Uterus (tissue), 4 donors: ENCODE results near the gene FAM107A. TPM values are rescaled to one million over a fixed set of nuclear protein-coding genes. Genes with fewer than 3 reads are reported as not detected.

ENCODE experiments used
- DNase-seq, 2 donors: peaks; one replicate each; pipeline ENCODE4 v3.0.0-alpha.2; 2019 to 2020
- H3K27ac ChIP-seq, 2 donors: fragments of 200-600 bp; sonication (generic); 1 replicate in 1 of 2; 2 replicates in 1 of 2; pipeline ENCODE4 v1.5.1; 2016 to 2018
- H3K27me3 ChIP-seq, 2 donors: fragments of 200-600 bp; sonication (generic); one replicate each; pipeline ENCODE4 v1.5.1; 2018 to 2019; ENCODE audit warnings: control low read depth in 1 of 2
- H3K36me3 ChIP-seq, 2 donors: fragments of 200-600 bp; sonication (generic); one replicate each; pipeline ENCODE4 v1.5.1; 2019; ENCODE audit warnings: control low read depth in 1 of 2
- H3K4me1 ChIP-seq, 2 donors: fragments of 200-600 bp; sonication (generic); one replicate each; pipeline ENCODE4 v1.5.1; 2018 to 2019; ENCODE audit warnings: control low read depth in 1 of 2
- H3K4me3 ChIP-seq, 2 donors: fragments of 200-600 bp; sonication (generic); 1 replicate in 1 of 2; 2 replicates in 1 of 2; pipeline ENCODE4 v1.5.1; 2018 to 2019; ENCODE audit warnings: mild to moderate bottlenecking in 1 of 2
- H3K9me3 ChIP-seq, 2 donors: fragments of 200-600 bp; sonication (generic); one replicate each; pipeline ENCODE4 v1.5.1; 2019; ENCODE audit warnings: control low read depth in 1 of 2
- POLR2A ChIP-seq, 2 donors: fragments of 450-650 bp; IDR thresholded peaks; one replicate each; pipeline ENCODE4 v1.6.1; 2016; ENCODE audit warnings: antibody characterized with exemption in 2 of 2, mild to moderate bottlenecking in 1 of 2, moderate library complexity in 1 of 2
- intact Hi-C: fragments of 100-400 bp; cut with DNase I; formaldehyde crosslinking; loops from one replicate; pipeline ENCODE4 v1.15.1; 2023; ENCODE audit warnings: low total_unique reads
- total RNA-seq, 4 donors: library from RNA; depleted of rRNA in 3 of 4; stranded (reverse); fragments of >200 nt in 3 of 4; gene quantifications; one replicate each; pipeline versions ENCODE4 v1.1.0 to v1.2.4, GENCODE V29; 2014 to 2023
- TF ChIP-seq, protein P1 (sequence below), 4 experiments: fragments of 200-600 bp in 2 of 4; fragments of 450-650 bp in 2 of 4; sonication (generic) in 2 of 4; IDR thresholded peaks; one replicate each; pipeline ENCODE4 v1.5.1; 2016 to 2019; ENCODE audit warnings: antibody characterized with exemption in 4 of 4, mild to moderate bottlenecking in 2 of 4, moderate library complexity in 1 of 4
- donor health status: DM: yes; HTN: yes; CAD: no.

Gene FAM107A
- total RNA-seq, 4 donors from 2014 or later, result 16.2 to 140 (median 61.2) TPM

DNA sequence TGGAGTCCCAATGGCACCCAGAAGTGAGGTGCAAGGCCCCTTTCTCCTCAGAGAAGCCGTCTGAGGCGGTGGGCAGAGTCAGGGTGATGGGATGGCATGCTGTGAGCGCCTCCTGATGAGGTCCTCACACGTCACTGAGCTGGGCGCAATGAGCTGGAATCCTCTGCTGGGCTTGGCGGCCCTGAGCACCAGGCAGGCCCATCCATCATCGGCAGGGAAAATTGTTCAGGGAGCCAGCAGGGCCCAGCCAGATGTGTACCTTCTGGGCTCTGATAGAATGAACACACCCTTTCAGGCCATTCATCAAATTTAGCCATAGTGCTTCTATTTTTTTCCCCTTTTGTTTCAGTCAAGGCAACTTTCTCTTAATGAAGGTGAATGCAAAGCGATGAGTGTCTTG lies 45.7 kb upstream of the FAM107A start:
- H3K27ac ChIP-seq, result no peak overlapping the region
- intact Hi-C loops, result no loop called here

DNA sequence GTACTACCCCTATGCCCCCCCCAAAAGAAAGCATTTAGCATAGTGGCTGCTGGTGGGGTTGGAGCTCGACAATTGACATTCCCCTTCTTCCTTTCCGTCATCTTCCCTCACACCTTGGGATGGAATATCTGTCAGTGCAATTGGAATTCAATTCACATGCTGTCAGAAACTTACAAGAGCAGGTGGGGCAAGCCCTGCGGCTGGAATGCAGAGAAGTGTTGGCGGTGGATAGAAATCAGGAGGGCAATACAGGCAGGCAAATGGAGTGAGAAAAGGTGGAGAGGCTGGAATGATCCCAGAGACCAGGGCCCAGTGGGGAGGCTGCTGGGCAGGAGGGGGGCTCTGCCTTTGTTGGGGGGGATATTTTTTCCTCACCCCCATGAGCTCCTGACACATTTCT lies 45.2 kb upstream of the FAM107A start:
- Histone ChIP-seq H3K36me3 (no peaks in the 10 kb centered on the region), H3K4me3 (no peak overlapping the region), H3K27me3 (no peaks in the 10 kb centered on the region), H3K9me3 (no peaks in the 10 kb centered on the region), H3K27ac (no peak overlapping the region), H3K4me1 (no peaks in the 10 kb centered on the region)
- intact Hi-C loops, result no loop called here
- no peak for DNase-seq
- TF ChIP-seq POLR2A (IDR thresholded peaks at IDR 0.05), result no peak
- TF ChIP-seq, protein P1, sequence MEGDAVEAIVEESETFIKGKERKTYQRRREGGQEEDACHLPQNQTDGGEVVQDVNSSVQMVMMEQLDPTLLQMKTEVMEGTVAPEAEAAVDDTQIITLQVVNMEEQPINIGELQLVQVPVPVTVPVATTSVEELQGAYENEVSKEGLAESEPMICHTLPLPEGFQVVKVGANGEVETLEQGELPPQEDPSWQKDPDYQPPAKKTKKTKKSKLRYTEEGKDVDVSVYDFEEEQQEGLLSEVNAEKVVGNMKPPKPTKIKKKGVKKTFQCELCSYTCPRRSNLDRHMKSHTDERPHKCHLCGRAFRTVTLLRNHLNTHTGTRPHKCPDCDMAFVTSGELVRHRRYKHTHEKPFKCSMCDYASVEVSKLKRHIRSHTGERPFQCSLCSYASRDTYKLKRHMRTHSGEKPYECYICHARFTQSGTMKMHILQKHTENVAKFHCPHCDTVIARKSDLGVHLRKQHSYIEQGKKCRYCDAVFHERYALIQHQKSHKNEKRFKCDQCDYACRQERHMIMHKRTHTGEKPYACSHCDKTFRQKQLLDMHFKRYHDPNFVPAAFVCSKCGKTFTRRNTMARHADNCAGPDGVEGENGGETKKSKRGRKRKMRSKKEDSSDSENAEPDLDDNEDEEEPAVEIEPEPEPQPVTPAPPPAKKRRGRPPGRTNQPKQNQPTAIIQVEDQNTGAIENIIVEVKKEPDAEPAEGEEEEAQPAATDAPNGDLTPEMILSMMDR (IDR thresholded peaks at IDR 0.05), result no peak

More for the DNA sequence above, 45.7 kb upstream of the FAM107A start:
- Histone ChIP-seq H3K36me3 (no peaks in the 10 kb centered on the region), H3K4me3 (no peak overlapping the region), H3K4me1 (peaks cover 0 to 2% of the 10 kb centered on the region in 2 donors), H3K27me3 (no peaks in the 10 kb centered on the region), H3K9me3 (no peaks in the 10 kb centered on the region)
- no peak for TF ChIP-seq POLR2A (IDR thresholded peaks at IDR 0.05)
- TF ChIP-seq, protein P1 (IDR thresholded peaks at IDR 0.05), result no peak
- no peak for DNase-seq

DNA sequence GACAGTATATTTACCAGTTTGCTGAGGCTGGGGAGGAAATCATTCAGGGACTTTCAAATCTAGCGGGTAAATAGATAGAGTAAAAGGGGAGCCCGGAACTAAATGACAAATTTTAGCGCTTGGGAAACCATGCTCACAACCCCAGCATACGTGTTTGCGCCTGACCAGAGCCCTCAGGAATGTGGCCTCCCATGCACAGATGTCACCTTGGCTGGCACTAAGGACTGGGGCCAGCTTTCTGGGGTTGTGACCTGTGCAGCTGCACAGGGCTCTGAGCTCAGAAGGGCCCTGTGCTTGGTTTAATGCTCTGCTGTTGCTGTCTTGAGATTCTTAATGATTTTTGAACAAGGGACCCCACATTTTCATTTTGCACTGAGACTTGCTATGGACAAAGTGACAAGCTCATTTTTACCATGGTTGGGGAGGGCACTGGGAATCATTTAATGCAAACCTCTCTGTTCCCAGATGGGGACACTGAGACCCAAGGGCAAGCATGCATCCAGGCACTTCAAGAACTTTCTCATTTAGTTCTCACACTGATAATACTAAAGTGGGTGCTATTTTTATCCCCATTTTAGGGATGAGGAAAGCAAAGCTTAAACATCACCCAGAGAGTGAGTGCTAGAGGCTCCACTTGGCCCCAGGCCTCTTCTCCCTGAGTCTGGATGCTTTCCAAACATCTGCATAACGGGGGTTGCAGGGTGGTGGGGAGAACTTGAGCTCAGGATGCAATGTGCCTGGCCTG lies 44.1 kb upstream of the FAM107A start:
- intact Hi-C loops, result no loop called here
- Histone ChIP-seq H3K9me3 (no peaks in the 10 kb centered on the region), H3K4me3 (no peak overlapping the region), H3K4me1 (no peaks in the 10 kb centered on the region), H3K27ac (no peak overlapping the region), H3K27me3 (no peaks in the 10 kb centered on the region), H3K36me3 (no peaks in the 10 kb centered on the region)
- no peak for DNase-seq
- TF ChIP-seq POLR2A (IDR thresholded peaks at IDR 0.05), result no peak
- TF ChIP-seq, protein P1 (IDR thresholded peaks at IDR 0.05), result no peak

DNA sequence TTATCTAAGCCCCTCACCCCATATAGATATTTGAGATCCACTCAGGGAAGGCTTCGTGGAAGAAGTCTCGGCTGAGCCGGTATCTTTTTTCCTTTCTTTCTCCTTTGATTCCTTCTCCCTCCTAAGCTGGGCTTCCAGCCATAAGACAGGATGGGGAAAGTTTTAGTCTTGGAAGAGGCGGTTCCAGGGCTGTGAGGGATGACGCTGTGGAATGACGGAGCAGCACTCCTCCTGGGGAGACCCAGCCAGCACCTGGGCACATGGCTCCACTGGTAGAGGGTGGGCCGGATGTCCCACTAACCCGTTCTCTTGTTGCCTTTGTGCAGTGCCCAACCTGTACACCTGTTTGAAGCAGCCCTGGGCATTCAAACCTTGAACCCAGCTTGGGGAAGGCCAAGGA lies 43.2 kb upstream of the FAM107A start:
- Histone ChIP-seq H3K9me3 (no peaks in the 10 kb centered on the region), H3K36me3 (no peaks in the 10 kb centered on the region), H3K4me1 (no peaks in the 10 kb centered on the region), H3K27me3 (no peaks in the 10 kb centered on the region), H3K27ac (no peak overlapping the region), H3K4me3 (no peak overlapping the region)
- intact Hi-C loops, result no loop called here
- no peak for TF ChIP-seq POLR2A (IDR thresholded peaks at IDR 0.05)
- TF ChIP-seq, protein P1 (IDR thresholded peaks at IDR 0.05), result no peak
- DNase-seq, result no peak

DNA sequence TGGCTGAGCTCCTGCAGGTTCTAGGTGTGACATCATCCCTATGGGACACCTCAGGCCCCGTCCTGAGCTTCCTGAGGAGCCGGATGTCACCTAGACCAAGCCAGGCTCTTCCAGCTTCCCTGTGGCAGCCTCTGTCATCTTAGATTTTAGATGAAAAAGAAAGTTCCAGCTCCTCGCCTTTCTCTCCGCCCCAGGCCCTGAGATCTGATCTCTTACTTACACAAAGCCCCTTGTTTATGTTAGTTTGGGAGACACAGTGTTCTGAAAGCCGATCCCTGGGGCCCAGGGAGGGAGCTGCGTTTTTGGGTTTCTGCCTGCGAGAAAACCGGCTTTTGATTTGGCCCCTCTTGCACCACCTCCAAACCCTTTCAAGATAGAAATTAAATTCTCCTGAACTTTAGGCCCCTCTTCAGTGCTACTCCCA lies 40.2 kb upstream of the FAM107A start:
- Histone ChIP-seq H3K9me3 (no peaks in the 10 kb centered on the region), H3K27me3 (no peaks in the 10 kb centered on the region), H3K36me3 (no peaks in the 10 kb centered on the region), H3K4me3 (no peak overlapping the region), H3K4me1 (no peaks in the 10 kb centered on the region), H3K27ac (no peak overlapping the region)
- TF ChIP-seq POLR2A (IDR thresholded peaks at IDR 0.05), result no peak
- TF ChIP-seq, protein P1 (IDR thresholded peaks at IDR 0.05), result no peak
- DNase-seq, result peak in 1 of 2 donors; percentile 34
- intact Hi-C loops, result no loop called here
